Measurements from ENCODE around the gene PDGFA. TPM values are rescaled to one million over a fixed set of nuclear protein-coding genes. Genes with fewer than 3 reads are reported as not detected.

Gene PDGFA
- total RNA-seq, 4 donors from 2014 or later = 16.2 to 41.6 (median 22.0) TPM

DNA sequence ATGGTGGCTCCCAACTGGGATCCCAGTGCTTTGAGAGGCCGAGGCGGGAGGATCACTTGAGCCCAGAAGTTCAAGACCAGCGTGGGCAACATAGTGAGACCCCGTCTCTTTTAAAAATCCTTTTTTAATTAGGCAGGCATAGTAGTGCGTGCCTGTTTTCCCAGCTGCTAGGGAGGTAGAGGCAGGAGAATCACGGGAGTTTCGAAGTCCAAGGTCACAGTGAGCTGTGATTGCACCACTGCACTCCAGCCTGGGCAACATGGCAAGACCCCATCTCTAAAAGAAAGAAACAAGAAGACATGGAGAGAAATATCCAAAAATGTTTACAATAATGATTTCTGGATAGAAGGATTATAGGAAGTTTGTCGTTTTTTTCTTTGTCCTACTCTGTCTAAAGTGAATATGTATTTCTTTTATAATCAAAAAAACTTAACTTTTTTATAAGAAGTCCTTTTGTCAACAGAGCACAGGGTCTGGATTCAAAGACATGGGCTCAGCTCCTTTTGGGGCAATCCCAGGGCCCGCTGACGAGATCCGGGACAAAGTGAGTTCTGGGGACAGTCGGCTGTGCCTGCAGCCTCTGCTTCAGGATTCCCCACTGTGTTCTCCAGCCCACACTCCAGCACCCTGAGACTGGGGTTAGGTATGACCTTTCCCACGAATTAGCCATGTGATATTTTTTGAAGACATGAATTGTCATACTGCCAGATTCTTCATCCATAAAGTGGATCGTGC is 45.6 kb downstream of the PDGFA start:
- peak; percentile 7 to 63 for DNase-seq (ENCODE audit: low spot score in 2 of 2)
- TF ChIP-seq EP300 (IDR thresholded peaks at IDR 0.05) = no peak
- TF ChIP-seq, protein P1, sequence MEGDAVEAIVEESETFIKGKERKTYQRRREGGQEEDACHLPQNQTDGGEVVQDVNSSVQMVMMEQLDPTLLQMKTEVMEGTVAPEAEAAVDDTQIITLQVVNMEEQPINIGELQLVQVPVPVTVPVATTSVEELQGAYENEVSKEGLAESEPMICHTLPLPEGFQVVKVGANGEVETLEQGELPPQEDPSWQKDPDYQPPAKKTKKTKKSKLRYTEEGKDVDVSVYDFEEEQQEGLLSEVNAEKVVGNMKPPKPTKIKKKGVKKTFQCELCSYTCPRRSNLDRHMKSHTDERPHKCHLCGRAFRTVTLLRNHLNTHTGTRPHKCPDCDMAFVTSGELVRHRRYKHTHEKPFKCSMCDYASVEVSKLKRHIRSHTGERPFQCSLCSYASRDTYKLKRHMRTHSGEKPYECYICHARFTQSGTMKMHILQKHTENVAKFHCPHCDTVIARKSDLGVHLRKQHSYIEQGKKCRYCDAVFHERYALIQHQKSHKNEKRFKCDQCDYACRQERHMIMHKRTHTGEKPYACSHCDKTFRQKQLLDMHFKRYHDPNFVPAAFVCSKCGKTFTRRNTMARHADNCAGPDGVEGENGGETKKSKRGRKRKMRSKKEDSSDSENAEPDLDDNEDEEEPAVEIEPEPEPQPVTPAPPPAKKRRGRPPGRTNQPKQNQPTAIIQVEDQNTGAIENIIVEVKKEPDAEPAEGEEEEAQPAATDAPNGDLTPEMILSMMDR (IDR thresholded peaks at IDR 0.05) = no peak
- no peak for TF ChIP-seq POLR2A (IDR thresholded peaks at IDR 0.05)
- no peak for TF ChIP-seq POLR2AphosphoS5 (IDR thresholded peaks at IDR 0.05)

DNA sequence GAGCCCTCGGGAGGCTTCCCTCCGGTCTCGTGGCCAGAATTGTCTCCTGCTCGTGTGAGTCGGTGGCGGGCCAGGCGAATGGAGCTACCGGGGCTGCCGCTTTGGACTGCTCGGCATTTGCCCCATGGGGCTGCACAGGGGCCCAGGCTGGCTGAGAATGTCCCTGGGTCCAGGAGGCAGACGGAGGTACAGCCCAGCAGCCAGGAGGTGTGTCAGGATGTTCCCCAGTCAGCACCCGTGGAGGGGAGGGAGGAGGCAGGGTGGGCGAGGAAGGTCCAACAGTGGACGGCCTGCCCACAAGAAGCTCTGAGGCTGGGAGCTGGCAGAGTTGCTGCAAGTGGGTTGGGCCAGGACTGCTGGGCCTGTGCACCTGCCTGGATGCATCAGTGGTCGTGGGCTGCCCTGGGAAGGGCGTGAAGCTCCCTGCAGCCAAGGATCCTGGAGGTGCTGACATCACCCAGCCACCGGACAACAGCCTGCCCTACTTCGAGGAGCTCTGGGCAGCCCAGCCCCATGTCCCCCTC is 46.4 kb downstream of the PDGFA start:
- Histone ChIP-seq H3K27me3 (no peaks in the 10 kb centered on the region), H3K4me1 (peaks cover 19% of the 10 kb centered on the region), H3K4me3 (no peak overlapping the region), H3K27ac (no peak overlapping the region), H3K36me3 (no peaks in the 10 kb centered on the region), H3K9me3 (peaks cover 3% of the 10 kb centered on the region)
- TF ChIP-seq POLR2AphosphoS5 (IDR thresholded peaks at IDR 0.05) = no peak
- TF ChIP-seq, protein P1 (IDR thresholded peaks at IDR 0.05) = no peak
- no peak for TF ChIP-seq EP300 (IDR thresholded peaks at IDR 0.05)
- no peak for TF ChIP-seq POLR2A (IDR thresholded peaks at IDR 0.05)
- peak; percentile 55 to 68 for DNase-seq (ENCODE audit: low spot score in 2 of 2)
- 79% methylated on average over 11 of the region's 18 CpGs for WGBS

More for the DNA sequence above, 45.6 kb downstream of the PDGFA start:
- H3K4me1 ChIP-seq = peaks cover 19% of the 10 kb centered on the region
- H3K27ac ChIP-seq = no peak overlapping the region
- no peaks in the 10 kb centered on the region for H3K27me3 ChIP-seq
- no peak overlapping the region for H3K4me3 ChIP-seq
- peaks cover 3% of the 10 kb centered on the region for H3K9me3 ChIP-seq
- 83% methylated on average over 14 of the region's 14 CpGs for WGBS
- H3K36me3 ChIP-seq = no peaks in the 10 kb centered on the region

GRCh38 chr7:472640-472957 is 47.0 kb downstream of the PDGFA start:
- no peaks in the 10 kb centered on the region for H3K27me3 ChIP-seq
- TF ChIP-seq EP300 (IDR thresholded peaks at IDR 0.05) (no peak), POLR2A (IDR thresholded peaks at IDR 0.05) (no peak), POLR2AphosphoS5 (IDR thresholded peaks at IDR 0.05) (no peak)
- TF ChIP-seq, protein P1 (IDR thresholded peaks at IDR 0.05) = no peak
- H3K4me1 ChIP-seq = peaks cover 19% of the 10 kb centered on the region
- WGBS = 97% methylated on average over 4 of the region's 4 CpGs
- peaks cover 3% of the 10 kb centered on the region for H3K9me3 ChIP-seq
- no peak overlapping the region for H3K4me3 ChIP-seq
- no peaks in the 10 kb centered on the region for H3K36me3 ChIP-seq
- H3K27ac ChIP-seq = no peak overlapping the region
- no peak for DNase-seq (ENCODE audit: low spot score in 2 of 2)

DNA sequence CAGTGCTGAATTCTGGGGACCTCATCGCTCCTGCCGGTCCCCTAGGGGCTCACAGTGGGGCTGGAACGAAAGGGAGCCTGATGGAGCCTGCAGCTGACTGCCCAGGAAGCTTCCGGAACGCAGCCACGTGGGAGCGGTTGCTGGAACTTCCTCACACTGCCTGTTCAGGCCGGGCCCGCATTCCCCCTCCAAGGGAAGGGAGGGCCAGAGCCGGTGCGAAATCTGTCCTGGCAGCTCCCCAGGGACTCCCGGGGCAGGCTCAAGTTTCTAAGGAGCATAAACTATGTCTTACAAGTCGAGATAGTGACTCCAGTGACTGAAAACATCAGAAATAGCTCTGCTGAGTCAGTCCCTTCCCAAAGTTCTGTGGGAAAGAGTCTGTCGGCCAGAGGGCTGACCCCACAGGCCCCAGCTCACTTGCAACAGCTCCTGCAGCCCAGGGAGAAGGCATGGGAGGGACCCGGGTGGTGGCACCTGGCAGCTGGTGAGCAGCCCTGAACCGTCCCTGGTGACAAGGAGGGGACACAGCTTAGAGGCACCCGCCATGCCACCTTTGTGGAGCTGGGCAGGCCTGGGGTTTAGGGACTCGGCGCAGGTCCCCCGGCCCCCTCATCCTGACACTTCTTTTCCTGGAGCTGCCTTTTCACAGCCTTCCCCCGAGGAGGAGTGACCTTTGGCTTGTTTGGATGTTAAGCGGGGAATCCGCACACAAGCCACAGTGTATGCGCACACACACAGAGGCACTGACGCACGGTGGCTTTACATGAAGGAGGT is 47.6 kb downstream of the PDGFA start:
- WGBS = 50% methylated on average over 12 of the region's 26 CpGs
- TF ChIP-seq, protein P1 (IDR thresholded peaks at IDR 0.05) = no peak
- TF ChIP-seq EP300 (IDR thresholded peaks at IDR 0.05) = no peak
- TF ChIP-seq POLR2AphosphoS5 (IDR thresholded peaks at IDR 0.05) = no peak
- no peak for TF ChIP-seq POLR2A (IDR thresholded peaks at IDR 0.05)

More for the DNA sequence above, 47.6 kb downstream of the PDGFA start:
- no peak overlapping the region for H3K4me3 ChIP-seq
- H3K4me1 ChIP-seq = peaks cover 19% of the 10 kb centered on the region
- peak; percentile 75 to 78 for DNase-seq (ENCODE audit: low spot score in 2 of 2)
- no peaks in the 10 kb centered on the region for H3K27me3 ChIP-seq
- peaks cover 3% of the 10 kb centered on the region for H3K9me3 ChIP-seq
- no peaks in the 10 kb centered on the region for H3K36me3 ChIP-seq
- H3K27ac ChIP-seq = peak overlapping the region; percentile 51
